Neutrophil (primary cell): ENCODE results near the gene KRTAP12-4.

Source experiments
- H3K27ac ChIP-seq: fragments of 200-600 bp; sonication (generic); 2 replicates; pipeline ENCODE4 v1.5.1; 2016; ENCODE audit warnings: mild to moderate bottlenecking, moderate library complexity
- H3K27me3 ChIP-seq: fragments of 200-600 bp; sonication (generic); 2 replicates; pipeline ENCODE4 v1.6.0; 2016; ENCODE audit warnings: mild to moderate bottlenecking
- H3K36me3 ChIP-seq: fragments of 200-600 bp; sonication (generic); 2 replicates; pipeline ENCODE4 v1.5.1; 2017
- H3K4me1 ChIP-seq, 2 experiments: fragments of 200-600 bp in 1 of 2; sonication (generic) in 1 of 2; 1 replicate in 1 of 2; 2 replicates in 1 of 2; pipeline versions ENCODE4 v1.5.1 to v1.6.1; 2013 to 2016; ENCODE audit warnings: low read depth in 1 of 2, low read length in 1 of 2, mild to moderate bottlenecking in 1 of 2, moderate library complexity in 1 of 2; ENCODE audit not compliant: control insufficient read depth in 1 of 2, insufficient read depth in 1 of 2
- H3K4me3 ChIP-seq, 2 experiments: fragments of 200-600 bp in 1 of 2; sonication (generic) in 1 of 2; 1 replicate in 1 of 2; 2 replicates in 1 of 2; pipeline ENCODE4 v1.5.1; 2013 to 2016; ENCODE audit warnings: low read depth in 1 of 2, low read length in 1 of 2, mild to moderate bottlenecking in 1 of 2, moderate library complexity in 1 of 2
- H3K9me3 ChIP-seq: fragments of 200-600 bp; sonication (generic); 2 replicates; pipeline ENCODE4 v1.5.1; 2016
- CTCF ChIP-seq: fragments of 200-600 bp; sonication (generic); IDR thresholded peaks from 2 replicates; pipeline ENCODE4 v1.5.1; 2016; ENCODE audit warnings: antibody characterized with exemption

Gene KRTAP12-4

GRCh38 chr21:44653656-44654575 is 543 bp downstream of the KRTAP12-4 start:
- peaks cover 8 to 11% of the 10 kb centered on the region in 2 experiments for H3K4me1 ChIP-seq
- no peaks in the 10 kb centered on the region for H3K27me3 ChIP-seq
- no peak overlapping the region for H3K27ac ChIP-seq
- peaks cover 3% of the 10 kb centered on the region for H3K9me3 ChIP-seq
- no peak overlapping the region for H3K4me3 ChIP-seq
- no peaks in the 10 kb centered on the region for H3K36me3 ChIP-seq
- TF ChIP-seq CTCF = no peak

- no peak for TF ChIP-seq CTCF
- no peak overlapping the region for H3K4me3 ChIP-seq
- H3K27ac ChIP-seq = no peak overlapping the region
- no peaks in the 10 kb centered on the region for H3K27me3 ChIP-seq
- H3K36me3 ChIP-seq = no peaks in the 10 kb centered on the region
- peaks cover 3% of the 10 kb centered on the region for H3K9me3 ChIP-seq
- H3K4me1 ChIP-seq = peaks cover 0 to 5% of the 10 kb centered on the region in 2 experiments
Measured at GRCh38 chr21:44653123-44653522, 1.3 kb downstream of the KRTAP12-4 start.

GRCh38 chr21:44650973-44651675 is 3.3 kb downstream of the KRTAP12-4 start:
- TF ChIP-seq CTCF = no peak

GRCh38 chr21:44650265-44650972 is 4.0 kb downstream of the KRTAP12-4 start:
- Histone ChIP-seq H3K4me1 (no peaks in the 10 kb centered on the region), H3K27ac (no peak overlapping the region), H3K9me3 (no peaks in the 10 kb centered on the region)

More at GRCh38 chr21:44650973-44651675, 3.3 kb downstream of the KRTAP12-4 start:
- no peak overlapping the region for H3K27ac ChIP-seq
- H3K36me3 ChIP-seq = no peaks in the 10 kb centered on the region
- H3K4me3 ChIP-seq = no peak overlapping the region
- H3K4me1 ChIP-seq = no peaks in the 10 kb centered on the region
- no peaks in the 10 kb centered on the region for H3K9me3 ChIP-seq
- H3K27me3 ChIP-seq = peaks cover 17% of the 10 kb centered on the region

More at GRCh38 chr21:44650265-44650972, 4.0 kb downstream of the KRTAP12-4 start:
- H3K4me3 ChIP-seq = no peak overlapping the region
- H3K36me3 ChIP-seq = no peaks in the 10 kb centered on the region
- peaks cover 17% of the 10 kb centered on the region for H3K27me3 ChIP-seq
- no peak for TF ChIP-seq CTCF
